HFFc6 (cell line): Measurements from ENCODE around the gene ISY1. TPM values are rescaled to one million over a fixed set of nuclear protein-coding genes. Genes with fewer than 3 reads are reported as not detected.
A peak's percentile ranks its signal among the peaks of the same experiment; 100 is the strongest.

Experiments
- DNase-seq: peaks from one replicate; pipeline ENCODE4 v3.0.0-alpha.2; 2018
- H3K27ac Mint-ChIP-seq: 2 replicates; pipeline ENCODE4 v1.8.0; 2020; ENCODE audit warnings: mild to moderate bottlenecking, mixed read lengths
- H3K27me3 Mint-ChIP-seq: 2 replicates; pipeline ENCODE4 v1.8.0; 2021; ENCODE audit warnings: mild to moderate bottlenecking, moderate library complexity, mixed read lengths; ENCODE audit not compliant: insufficient read depth
- H3K36me3 Mint-ChIP-seq: 2 replicates; pipeline ENCODE4 v1.8.0; 2021; ENCODE audit warnings: low read depth, mixed read lengths
- H3K4me1 Mint-ChIP-seq: 2 replicates; pipeline ENCODE4 v1.8.0; 2020; ENCODE audit warnings: low read depth, mixed read lengths
- H3K4me3 Mint-ChIP-seq: 2 replicates; pipeline ENCODE4 v1.8.0; 2020; ENCODE audit warnings: mild to moderate bottlenecking, moderate library complexity, mixed read lengths
- H3K9me3 Mint-ChIP-seq: 2 replicates; pipeline ENCODE4 v1.8.0; 2020; ENCODE audit warnings: mild to moderate bottlenecking, mixed read lengths
- long read RNA-seq: library from polyadenylated mRNA; unstranded; transcript quantifications from one replicate; pipeline ENCODE4 v2.0.0, GENCODE V29; 2019
- total RNA-seq, 6 experiments: library from RNA; stranded (reverse); fragmentation: NEBNext Ultra II Directional; extraction: Animal tissue kit (Norgen Biotek cat#: 25700); gene quantifications; 2 replicates in 1 of 6; 3 replicates in 5 of 6; pipeline ENCODE4 v1.2.3, GENCODE V29; 2021
- TF ChIP-seq, protein P1 (sequence below): fragments of 200-600 bp; sonication (generic); IDR thresholded peaks from 2 replicates; pipeline ENCODE4 v1.5.0; 2021; ENCODE audit warnings: antibody characterized with exemption, mild to moderate bottlenecking

Gene ISY1
- 10 to 100 TPM; 34.6 to 50.6 (median 42.2) TPM for total RNA-seq
- long read RNA-seq, transcript ISY1-203 (11 exons, 3,842 nt): major isoform, 49 of 54 reads
- long read RNA-seq, partial matches to known transcripts: 0 of 54 reads
- long read RNA-seq, other reads (novel, unspliced or antisense): 2 of 54 reads

DNA sequence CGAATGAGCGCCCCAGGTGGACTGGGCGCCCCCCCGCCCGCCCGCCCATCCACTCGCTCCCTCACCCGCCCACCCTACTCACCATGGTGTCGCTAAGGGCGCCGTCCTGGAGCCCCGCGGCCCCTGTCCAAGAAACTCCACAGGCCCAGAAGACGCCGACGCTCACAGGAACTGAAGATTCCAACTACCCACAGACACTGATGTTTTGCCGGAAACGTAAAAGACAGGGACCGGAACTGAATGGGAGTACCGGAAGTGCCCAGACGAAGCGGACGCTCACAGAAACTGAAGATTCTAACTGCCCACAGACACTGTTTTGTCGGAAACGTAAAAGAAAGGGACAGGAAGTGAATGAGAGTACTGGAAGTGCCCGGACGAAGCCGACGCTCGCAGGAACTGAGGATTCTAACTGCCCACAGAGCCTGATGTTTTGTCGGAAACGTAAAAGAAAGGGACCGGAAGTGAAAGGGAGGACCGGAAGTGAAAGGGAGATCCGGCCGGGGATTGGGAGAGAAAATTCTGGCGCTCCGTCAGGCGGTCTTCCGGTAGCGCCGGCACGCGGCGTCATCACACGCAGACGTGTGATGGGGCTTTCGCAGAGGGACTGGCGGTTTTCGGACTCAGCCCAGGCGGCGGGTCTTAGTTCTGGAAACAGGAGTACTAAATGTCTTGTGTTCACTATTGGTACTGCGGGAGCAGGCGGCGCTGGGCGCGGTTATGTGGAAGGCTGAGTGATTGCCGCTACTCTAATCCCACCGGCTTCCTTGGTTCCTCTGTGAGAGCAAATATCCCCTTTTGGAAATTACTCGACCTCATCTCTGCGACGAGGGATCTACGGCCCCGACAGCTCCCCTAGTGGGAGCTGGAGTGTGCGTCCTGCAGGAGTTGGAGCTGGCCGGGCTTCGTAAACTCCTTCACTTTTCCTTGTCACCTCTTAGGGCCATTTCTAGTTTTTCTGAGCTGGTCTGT, at the start of gene ISY1:
ISY1 (minus strand) TSS at position 173 of the 969 bp plus-strand sequence; CDS start at position 85, 88 bp downstream.
- Mint-ChIP-seq H3K27ac (peak within 1 kb of the TSS; percentile 100), H3K27me3 (peaks cover 6% of the 10 kb centered on the region), H3K9me3 (no peaks in the 10 kb centered on the region), H3K4me3 (peak within 1 kb of the TSS; percentile 100), H3K4me1 (peaks cover 35% of the 10 kb centered on the region), H3K36me3 (peaks cover 4% of the 10 kb centered on the region)
- DNase-seq: peak; percentile 93
- TF ChIP-seq, protein P1, sequence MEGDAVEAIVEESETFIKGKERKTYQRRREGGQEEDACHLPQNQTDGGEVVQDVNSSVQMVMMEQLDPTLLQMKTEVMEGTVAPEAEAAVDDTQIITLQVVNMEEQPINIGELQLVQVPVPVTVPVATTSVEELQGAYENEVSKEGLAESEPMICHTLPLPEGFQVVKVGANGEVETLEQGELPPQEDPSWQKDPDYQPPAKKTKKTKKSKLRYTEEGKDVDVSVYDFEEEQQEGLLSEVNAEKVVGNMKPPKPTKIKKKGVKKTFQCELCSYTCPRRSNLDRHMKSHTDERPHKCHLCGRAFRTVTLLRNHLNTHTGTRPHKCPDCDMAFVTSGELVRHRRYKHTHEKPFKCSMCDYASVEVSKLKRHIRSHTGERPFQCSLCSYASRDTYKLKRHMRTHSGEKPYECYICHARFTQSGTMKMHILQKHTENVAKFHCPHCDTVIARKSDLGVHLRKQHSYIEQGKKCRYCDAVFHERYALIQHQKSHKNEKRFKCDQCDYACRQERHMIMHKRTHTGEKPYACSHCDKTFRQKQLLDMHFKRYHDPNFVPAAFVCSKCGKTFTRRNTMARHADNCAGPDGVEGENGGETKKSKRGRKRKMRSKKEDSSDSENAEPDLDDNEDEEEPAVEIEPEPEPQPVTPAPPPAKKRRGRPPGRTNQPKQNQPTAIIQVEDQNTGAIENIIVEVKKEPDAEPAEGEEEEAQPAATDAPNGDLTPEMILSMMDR: peak; percentile 89

- Mint-ChIP-seq H3K27ac (no peak overlapping the region), H3K27me3 (no peaks in the 10 kb centered on the region; the same call in 1 of the 2 replicates), H3K4me1 (peaks cover 28% of the 10 kb centered on the region), H3K36me3 (no peaks in the 10 kb centered on the region), H3K4me3 (no peak overlapping the region), H3K9me3 (no peaks in the 10 kb centered on the region)
- TF ChIP-seq, protein P1: no peak
- DNase-seq: no peak
Observed at GRCh38 chr3:129207479-129207878, 46.6 kb upstream of the ISY1 start.

GRCh38 chr3:129205109-129205832, 44.4 kb upstream of the ISY1 start:
- DNase-seq: no peak
- no peak overlapping the region for H3K4me3 Mint-ChIP-seq
- H3K4me1 Mint-ChIP-seq: peaks cover 10% of the 10 kb centered on the region

GRCh38 chr3:129204473-129204872, 43.6 kb upstream of the ISY1 start:
- Mint-ChIP-seq H3K9me3 (no peaks in the 10 kb centered on the region), H3K4me3 (no peak overlapping the region), H3K27me3 (no peaks in the 10 kb centered on the region; the same call in 1 of the 2 replicates), H3K27ac (no peak overlapping the region), H3K36me3 (no peaks in the 10 kb centered on the region; the same call in 1 of the 2 replicates), H3K4me1 (peaks cover 7% of the 10 kb centered on the region)
- TF ChIP-seq, protein P1: no peak
- DNase-seq: no peak

More at GRCh38 chr3:129205109-129205832, 44.4 kb upstream of the ISY1 start:
- no peaks in the 10 kb centered on the region; the same call in 1 of the 2 replicates for H3K27me3 Mint-ChIP-seq
- H3K36me3 Mint-ChIP-seq: no peaks in the 10 kb centered on the region
- H3K27ac Mint-ChIP-seq: no peak overlapping the region
- no peaks in the 10 kb centered on the region for H3K9me3 Mint-ChIP-seq
- TF ChIP-seq, protein P1: no peak

DNA sequence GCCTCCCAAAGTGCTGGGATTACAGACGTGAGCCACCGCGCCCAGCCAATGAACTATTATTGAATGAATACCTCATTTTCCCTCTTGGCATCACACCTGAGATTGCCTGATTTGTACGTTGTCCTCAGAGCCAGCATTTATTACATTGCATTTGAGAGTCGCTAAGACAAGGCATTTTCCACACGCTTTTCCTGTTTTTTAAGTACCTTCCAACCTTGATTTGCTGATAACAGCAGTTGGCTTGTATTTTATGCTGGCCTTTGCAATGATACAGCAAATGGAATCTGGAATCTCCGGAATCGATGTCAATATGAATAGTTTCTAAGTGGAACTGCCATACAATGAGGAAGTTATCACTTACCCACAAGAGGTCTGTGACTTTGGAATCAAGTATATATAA, 38.5 kb upstream of the ISY1 start:
- Mint-ChIP-seq H3K36me3 (no peaks in the 10 kb centered on the region; the same call in 1 of the 2 replicates), H3K27ac (0 out of 2 replicates have a peak overlapping the region, but pooled peaks have one; percentile 26), H3K4me3 (no peak overlapping the region), H3K27me3 (no peaks in the 10 kb centered on the region; the same call in 1 of the 2 replicates), H3K9me3 (no peaks in the 10 kb centered on the region), H3K4me1 (peaks cover 33% of the 10 kb centered on the region)
- no peak for DNase-seq
- TF ChIP-seq, protein P1: no peak
